Stimulated activated CD8-positive, alpha-beta memory T cell treated with anti-CD3 and anti-CD28 coated beads, Interleukin-12 subunit alpha, Interleukin-12 subunit beta, amount 100 ng/mL, for 24 hours (primary cell): Measurements from ENCODE around the gene MAML2.

ENCODE experiments used
- DNase-seq: peaks from one replicate; pipeline ENCODE4 v3.0.0-alpha.2; 2020; ENCODE audit errors: extremely low read depth

Gene MAML2

GRCh38 chr11:96125400-96125799 lies 217.6 kb downstream of the MAML2 start:
- DNase-seq: no peak

GRCh38 chr11:96124155-96124554 lies 218.8 kb downstream of the MAML2 start:
- no peak for DNase-seq

- DNase-seq: no peak
Measured at GRCh38 chr11:96123301-96123700, 219.7 kb downstream of the MAML2 start.

GRCh38 chr11:96122601-96123074 lies 220.4 kb downstream of the MAML2 start:
- no peak for DNase-seq

GRCh38 chr11:96119211-96119610 lies 223.8 kb downstream of the MAML2 start:
- DNase-seq: no peak

- no peak for DNase-seq
Measured at GRCh38 chr11:96116376-96116775, 226.6 kb downstream of the MAML2 start.

GRCh38 chr11:96114178-96115064 lies 228.6 kb downstream of the MAML2 start:
- DNase-seq: no peak

GRCh38 chr11:96113193-96113681 lies 229.8 kb downstream of the MAML2 start:
- DNase-seq: no peak

GRCh38 chr11:96112192-96113128 lies 230.5 kb downstream of the MAML2 start:
- DNase-seq: no peak

GRCh38 chr11:96111308-96111707 lies 231.7 kb downstream of the MAML2 start:
- no peak for DNase-seq

GRCh38 chr11:96110302-96110701 lies 232.7 kb downstream of the MAML2 start:
- no peak for DNase-seq

- no peak for DNase-seq
Measured at GRCh38 chr11:96109331-96110030, 233.5 kb downstream of the MAML2 start.

- DNase-seq: no peak
Measured at GRCh38 chr11:96107143-96107824, 235.7 kb downstream of the MAML2 start.

- no peak for DNase-seq
Measured at GRCh38 chr11:96106645-96107044, 236.3 kb downstream of the MAML2 start.

- no peak for DNase-seq
Measured at GRCh38 chr11:96105944-96106343, 237.1 kb downstream of the MAML2 start.

- DNase-seq: no peak
Measured at GRCh38 chr11:96105197-96105895, 237.6 kb downstream of the MAML2 start.

- DNase-seq: no peak
Measured at GRCh38 chr11:96104496-96104895, 238.5 kb downstream of the MAML2 start.

- no peak for DNase-seq
Measured at GRCh38 chr11:96103721-96104120, 239.3 kb downstream of the MAML2 start.

GRCh38 chr11:96103102-96103501 lies 239.9 kb downstream of the MAML2 start:
- DNase-seq: no peak

- no peak for DNase-seq
Measured at GRCh38 chr11:96102664-96103078, 240.3 kb downstream of the MAML2 start.
